Ishikawa (cell line): ENCODE data around the gene EFNA1.

Source experiments
- TCF12 ChIP-seq: IDR thresholded peaks from 2 replicates; pipeline ENCODE4 v1.6.1; 2012; ENCODE audit warnings: low read depth
- YY1 ChIP-seq: IDR thresholded peaks from 2 replicates; pipeline ENCODE4 v1.6.1; 2012; ENCODE audit warnings: low read depth

DNA sequence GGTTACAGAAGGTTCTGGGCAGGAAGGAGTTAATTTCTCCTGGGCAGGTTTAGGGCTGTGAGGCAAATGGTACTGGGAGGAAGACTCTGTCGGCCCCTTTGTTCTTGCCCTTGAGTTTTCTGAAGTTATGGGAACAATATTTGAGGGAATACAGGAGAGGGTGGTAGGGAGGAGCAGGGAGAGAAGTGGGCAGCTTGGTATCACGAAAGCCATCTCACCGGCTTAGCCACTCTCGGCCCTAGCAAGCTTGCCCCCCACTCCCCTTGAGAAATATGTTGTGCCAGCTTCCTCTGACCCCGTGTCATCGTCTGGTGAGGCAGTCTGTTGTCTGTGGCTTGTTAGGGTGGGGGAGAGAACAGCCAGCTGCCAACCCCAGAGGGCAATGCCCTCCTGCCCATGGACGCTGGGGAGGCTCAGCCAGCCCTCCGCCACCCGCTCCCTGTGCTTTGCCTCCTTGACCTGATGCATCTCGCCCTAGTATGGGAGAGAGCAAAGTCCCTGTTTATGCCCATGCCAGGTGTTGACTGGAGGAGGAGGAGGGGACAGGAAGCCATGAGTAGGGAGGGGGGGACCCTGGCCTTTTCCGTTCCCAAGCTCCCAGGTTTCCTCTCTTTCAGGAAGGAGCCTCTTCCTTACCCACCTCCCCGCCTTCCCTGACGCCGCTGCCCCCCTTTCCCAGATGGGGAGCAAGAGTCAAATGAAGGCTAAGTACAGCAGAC is 1.2 kb downstream of the EFNA1 start:
- no peak for TF ChIP-seq TCF12
- no peak for TF ChIP-seq YY1
